ENCODE data around the gene CHST9.
"Not testable (repeated sequence)": the region's sequence is repeated elsewhere in the genome, so short reads cannot be mapped to it uniquely, and the experiment has no call there.

CHST9 gene

GRCh38 chr18:27185025-27185763 is at the start of gene CHST9:
Gene CHST9 (minus strand): TSS chr18:27185308. CDS start chr18:27142809, 42,499 bp downstream.
- no peak for DNase-seq

GRCh38 chr18:27232355-27232754 is 47.2 kb upstream of the CHST9 start:
- DNase-seq, result not testable (repeated sequence)

- DNase-seq, result not testable (repeated sequence)
These were observed 46.6 kb upstream of the CHST9 start for GRCh38 chr18:27231671-27232070.

GRCh38 chr18:27231221-27231620 is 46.1 kb upstream of the CHST9 start:
- DNase-seq, result not testable (repeated sequence)

GRCh38 chr18:27227721-27228120 is 42.6 kb upstream of the CHST9 start:
- no peak for DNase-seq

- no peak for DNase-seq
These were observed 41.5 kb upstream of the CHST9 start for GRCh38 chr18:27226556-27227075.

- no peak for DNase-seq
These were observed 40.9 kb upstream of the CHST9 start for GRCh38 chr18:27225947-27226481.

- DNase-seq, result no peak
These were observed 38.6 kb upstream of the CHST9 start for GRCh38 chr18:27223526-27224291.

- DNase-seq, result no peak
These were observed 29.7 kb upstream of the CHST9 start for GRCh38 chr18:27214831-27215230.

GRCh38 chr18:27213123-27213717 is 28.1 kb upstream of the CHST9 start:
- no peak for DNase-seq

- DNase-seq, result no peak
These were observed 26.5 kb upstream of the CHST9 start for GRCh38 chr18:27211569-27211968.

GRCh38 chr18:27206411-27206810 is 21.3 kb upstream of the CHST9 start:
- no peak for DNase-seq

- no peak for DNase-seq
These were observed 17.6 kb upstream of the CHST9 start for GRCh38 chr18:27202741-27203140.

GRCh38 chr18:27198036-27198435 is 12.9 kb upstream of the CHST9 start:
- DNase-seq, result no peak

GRCh38 chr18:27188309-27188708 is 3.2 kb upstream of the CHST9 start:
- no peak for DNase-seq

- no peak for DNase-seq
These were observed 789 bp upstream of the CHST9 start for GRCh38 chr18:27185897-27186296.

- no peak for DNase-seq
These were observed 738 bp downstream of the CHST9 start for GRCh38 chr18:27184115-27185024.

- no peak for DNase-seq
These were observed 3.4 kb downstream of the CHST9 start for GRCh38 chr18:27181726-27182125.

GRCh38 chr18:27178424-27178823 is 6.7 kb downstream of the CHST9 start:
- no peak for DNase-seq

- DNase-seq, result no peak
These were observed 9.2 kb downstream of the CHST9 start for GRCh38 chr18:27175914-27176313.

- DNase-seq, result no peak
These were observed 9.9 kb downstream of the CHST9 start for GRCh38 chr18:27175245-27175644.

GRCh38 chr18:27171993-27172392 is 13.1 kb downstream of the CHST9 start:
- DNase-seq, result no peak

Data from NCI-H1092 (cell line).